ENCODE results near the gene EPB41L4B. TPM values are rescaled to one million over a fixed set of nuclear protein-coding genes. Genes with fewer than 3 reads are reported as not detected.

Gene EPB41L4B
- total RNA-seq (2022; extraction: Qiagen RNA extraction): 24.6 to 33.9 TPM (median 32.2 TPM) in 5 replicates

GRCh38 chr9:109320742-109321448 lies at the start of gene EPB41L4B:
TSS of gene EPB41L4B (minus strand) at chr9:109321059. CDS start at chr9:109320446, 613 bp downstream.

GRCh38 chr9:109166771-109167601 lies 153.9 kb downstream of the EPB41L4B start, which contains the start of gene FRRS1L:
TSS of gene FRRS1L (minus strand) at chr9:109167249. CDS start at chr9:109167138, 111 bp downstream.

Other genes with a start within 250 kb of the EPB41L4B start
- 43.0 to 75.4 TPM (median 69.5 TPM) in 5 replicates for gene TMEM245, start 201.1 kb downstream of the EPB41L4B start, total RNA-seq (2022; extraction: Qiagen RNA extraction)
- 0.06 to 0.26 TPM (median 0.22 TPM) in 5 replicates for gene FRRS1L, start 153.8 kb downstream of the EPB41L4B start, total RNA-seq (2022; extraction: Qiagen RNA extraction)
- gene PTPN3, start 177.2 kb upstream of the EPB41L4B start, total RNA-seq (2022; extraction: Qiagen RNA extraction): 14.5 to 21.4 TPM (median 21.1 TPM) in 5 replicates

All from A549 treated with dexamethasone at 1 μM for 4 hours (cell line).